ENCODE results near the gene EPB41L4B. TPM values are rescaled to one million over a fixed set of nuclear protein-coding genes. Genes with fewer than 3 reads are reported as not detected.

The EPB41L4B gene
- total RNA-seq, 1 experiment from 2014 or later, result 8.1 TPM

DNA sequence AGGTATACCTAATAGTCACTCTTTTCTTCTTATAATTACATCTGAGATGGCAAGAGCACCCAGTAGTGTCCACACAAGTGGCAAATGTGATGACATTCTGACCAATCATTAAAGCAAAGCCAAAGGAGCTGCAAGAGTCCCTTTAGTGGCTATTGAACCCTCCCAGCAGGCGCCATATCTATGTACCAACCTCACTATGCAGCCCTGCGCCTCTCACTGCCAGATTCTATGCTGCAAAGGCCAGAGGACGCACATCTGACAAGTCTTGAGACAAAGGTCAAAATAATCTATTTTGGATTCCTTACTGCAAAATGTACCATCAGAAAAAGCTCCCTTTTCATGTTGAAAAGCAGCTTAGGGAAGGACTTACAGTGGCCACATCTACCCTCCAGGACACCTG, 47.0 kb downstream of the EPB41L4B start (continued):
- TF ChIP-seq, protein P1, sequence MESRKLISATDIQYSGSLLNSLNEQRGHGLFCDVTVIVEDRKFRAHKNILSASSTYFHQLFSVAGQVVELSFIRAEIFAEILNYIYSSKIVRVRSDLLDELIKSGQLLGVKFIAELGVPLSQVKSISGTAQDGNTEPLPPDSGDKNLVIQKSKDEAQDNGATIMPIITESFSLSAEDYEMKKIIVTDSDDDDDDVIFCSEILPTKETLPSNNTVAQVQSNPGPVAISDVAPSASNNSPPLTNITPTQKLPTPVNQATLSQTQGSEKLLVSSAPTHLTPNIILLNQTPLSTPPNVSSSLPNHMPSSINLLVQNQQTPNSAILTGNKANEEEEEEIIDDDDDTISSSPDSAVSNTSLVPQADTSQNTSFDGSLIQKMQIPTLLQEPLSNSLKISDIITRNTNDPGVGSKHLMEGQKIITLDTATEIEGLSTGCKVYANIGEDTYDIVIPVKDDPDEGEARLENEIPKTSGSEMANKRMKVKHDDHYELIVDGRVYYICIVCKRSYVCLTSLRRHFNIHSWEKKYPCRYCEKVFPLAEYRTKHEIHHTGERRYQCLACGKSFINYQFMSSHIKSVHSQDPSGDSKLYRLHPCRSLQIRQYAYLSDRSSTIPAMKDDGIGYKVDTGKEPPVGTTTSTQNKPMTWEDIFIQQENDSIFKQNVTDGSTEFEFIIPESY (IDR thresholded peaks at IDR 0.05; ENCODE audit: extremely low read depth, insufficient replicate concordance, low read length), result no peak
- TF ChIP-seq ZFX (IDR thresholded peaks at IDR 0.05) (no peak), CEBPB (IDR thresholded peaks at IDR 0.05; ENCODE audit: low read depth) (no peak)

DNA sequence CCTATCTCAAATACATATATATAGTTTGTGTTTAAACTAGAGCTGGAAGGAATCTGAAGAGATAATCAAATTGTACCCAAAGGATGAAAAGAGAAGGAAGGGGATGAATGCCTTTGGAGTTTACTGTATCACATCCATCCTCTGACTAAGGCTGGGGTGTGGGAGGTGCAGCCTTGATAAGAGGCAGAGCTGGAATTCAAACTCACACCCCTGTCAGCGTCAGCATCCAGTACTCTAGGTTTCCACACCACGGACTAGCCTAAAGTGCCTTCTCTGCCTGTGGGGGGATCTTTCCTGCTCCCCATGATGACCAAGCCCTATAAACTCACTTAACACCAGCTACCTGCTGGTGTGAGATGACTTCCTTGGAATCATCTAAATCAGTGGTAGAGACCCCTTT, 48.1 kb downstream of the EPB41L4B start:
- no TSS peak for BruUV-seq (replicated peaks)
- no peak for DNase-seq (ENCODE audit: low read depth, low spot score)
- Histone ChIP-seq H3K27ac (ENCODE audit: low read depth, low read length) (no peak overlapping the region), H3K9me2 (ENCODE audit: insufficient read depth) (no peaks in the 10 kb centered on the region), H3K27me3 (ENCODE audit: insufficient read depth, low read length) (no peaks in the 10 kb centered on the region), H3K4me2 (ENCODE audit: low read length) (no peak overlapping the region), H4K20me1 (ENCODE audit: insufficient read depth) (no peaks in the 10 kb centered on the region), H3K4me1 (ENCODE audit: control insufficient read depth in 1 of 2, insufficient read depth in 2 of 2, low read length in 2 of 2) (no peaks in the 10 kb centered on the region), H3K4me3 (replicated peaks in 1 of 2; ENCODE audit: low read depth in 1 of 2, low read length in 2 of 2) (no peak overlapping the region), H3K9me3 (ENCODE audit: control insufficient read depth in 1 of 2, insufficient read depth in 1 of 2, low read depth in 1 of 2, low read length in 2 of 2) (no peaks in the 10 kb centered on the region), H3K9ac (ENCODE audit: low read length) (no peak overlapping the region), H3K36me3 (ENCODE audit: control insufficient read depth in 1 of 2, insufficient read depth in 2 of 2, low read length in 2 of 2) (0 out of 4 replicates have a peak, but pooled peaks cover 0 to 4% of the 10 kb centered on the region in 2 experiments), H2AFZ (ENCODE audit: low read depth, low read length, poor library complexity, severe bottlenecking) (no peak overlapping the region), H3K79me2 (ENCODE audit: insufficient read depth, low read length) (no peaks in the 10 kb centered on the region)
- intact Hi-C loops (cut with micrococcal nuclease), result no loop called here
- TF ChIP-seq, protein P2, sequence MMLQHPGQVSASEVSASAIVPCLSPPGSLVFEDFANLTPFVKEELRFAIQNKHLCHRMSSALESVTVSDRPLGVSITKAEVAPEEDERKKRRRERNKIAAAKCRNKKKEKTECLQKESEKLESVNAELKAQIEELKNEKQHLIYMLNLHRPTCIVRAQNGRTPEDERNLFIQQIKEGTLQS (IDR thresholded peaks at IDR 0.05), result no peak
- TF ChIP-seq POLR2AphosphoS5 (IDR thresholded peaks at IDR 0.05; ENCODE audit: low read depth, low read length), result no peak
- TF ChIP-seq SRF (IDR thresholded peaks at IDR 0.05; ENCODE audit: low read depth), result no peak
- TF ChIP-seq, protein P1 (IDR thresholded peaks at IDR 0.05; ENCODE audit: extremely low read depth, insufficient replicate concordance, low read length), result no peak
- no peak for TF ChIP-seq ELF1 (IDR thresholded peaks at IDR 0.05; ENCODE audit: borderline replicate concordance, low read depth)
- no peak for TF ChIP-seq JUND (IDR thresholded peaks at IDR 0.05)
- no peak for TF ChIP-seq EZH2phosphoT487 (IDR thresholded peaks at IDR 0.05; ENCODE audit: borderline replicate concordance)
- TF ChIP-seq, protein P3, sequence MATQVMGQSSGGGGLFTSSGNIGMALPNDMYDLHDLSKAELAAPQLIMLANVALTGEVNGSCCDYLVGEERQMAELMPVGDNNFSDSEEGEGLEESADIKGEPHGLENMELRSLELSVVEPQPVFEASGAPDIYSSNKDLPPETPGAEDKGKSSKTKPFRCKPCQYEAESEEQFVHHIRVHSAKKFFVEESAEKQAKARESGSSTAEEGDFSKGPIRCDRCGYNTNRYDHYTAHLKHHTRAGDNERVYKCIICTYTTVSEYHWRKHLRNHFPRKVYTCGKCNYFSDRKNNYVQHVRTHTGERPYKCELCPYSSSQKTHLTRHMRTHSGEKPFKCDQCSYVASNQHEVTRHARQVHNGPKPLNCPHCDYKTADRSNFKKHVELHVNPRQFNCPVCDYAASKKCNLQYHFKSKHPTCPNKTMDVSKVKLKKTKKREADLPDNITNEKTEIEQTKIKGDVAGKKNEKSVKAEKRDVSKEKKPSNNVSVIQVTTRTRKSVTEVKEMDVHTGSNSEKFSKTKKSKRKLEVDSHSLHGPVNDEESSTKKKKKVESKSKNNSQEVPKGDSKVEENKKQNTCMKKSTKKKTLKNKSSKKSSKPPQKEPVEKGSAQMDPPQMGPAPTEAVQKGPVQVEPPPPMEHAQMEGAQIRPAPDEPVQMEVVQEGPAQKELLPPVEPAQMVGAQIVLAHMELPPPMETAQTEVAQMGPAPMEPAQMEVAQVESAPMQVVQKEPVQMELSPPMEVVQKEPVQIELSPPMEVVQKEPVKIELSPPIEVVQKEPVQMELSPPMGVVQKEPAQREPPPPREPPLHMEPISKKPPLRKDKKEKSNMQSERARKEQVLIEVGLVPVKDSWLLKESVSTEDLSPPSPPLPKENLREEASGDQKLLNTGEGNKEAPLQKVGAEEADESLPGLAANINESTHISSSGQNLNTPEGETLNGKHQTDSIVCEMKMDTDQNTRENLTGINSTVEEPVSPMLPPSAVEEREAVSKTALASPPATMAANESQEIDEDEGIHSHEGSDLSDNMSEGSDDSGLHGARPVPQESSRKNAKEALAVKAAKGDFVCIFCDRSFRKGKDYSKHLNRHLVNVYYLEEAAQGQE (IDR thresholded peaks at IDR 0.05; ENCODE audit: low read depth), result no peak
- CTCF ChIA-PET, result interaction anchor here (0.9 kb wide), 1 partner anchor 90 kb away, joined by 3 read pairs; no protein-coding TSS in a partner anchor
- POLR2A ChIA-PET, result no interaction called here
- ATAC-seq, result no peak
- RAD21 ChIA-PET (ENCODE audit: low non-redundant PET in 1 of 2, low total read pairs in 2 of 2, uncharacterized antibody in 2 of 2, unreplicated experiment in 2 of 2), result no interaction called here
